PC-3 (cell line): Measurements from ENCODE around the gene CBARP. TPM values are rescaled to one million over a fixed set of nuclear protein-coding genes. Genes with fewer than 3 reads are reported as not detected.

ENCODE experiments used
- ATAC-seq: fragments of 200-7000 bp; cut with Tn5 transposase; 2 replicates; pipeline ENCODE4 v1.9.1; 2020; ENCODE audit warnings: mild to moderate bottlenecking, moderate library complexity
- BruUV-seq: library from RNA; stranded (reverse); fragments of 400-500 nt; replicated peaks from 2 replicates; lab custom pipeline; 2021; lab: Mats Ljungman, UMichigan
- CTCF ChIA-PET: fragments of 300-600 bp; sonication (Branson Sonifier 250); formaldehyde crosslinking; loops from one replicate; lab custom pipeline; 2022; ENCODE audit warnings: antibody characterized with exemption; lab: Charles Lee
- POLR2A ChIA-PET: fragments of 300-600 bp; sonication (Branson Sonifier 250); formaldehyde crosslinking; loops from one replicate; lab custom pipeline; 2022; ENCODE audit warnings: antibody characterized with exemption; ENCODE audit not compliant: unreplicated experiment; lab: Charles Lee
- DNase-seq: peaks from one replicate; pipeline ENCODE4 v3.0.0-alpha.2; 2015
- H2AFZ ChIP-seq: fragments of 300-600 bp; sonication (generic); 2 replicates; pipeline ENCODE4 v1.6.0; 2016; ENCODE audit warnings: antibody characterized with exemption, low read length
- H3F3A ChIP-seq: fragments of 300-600 bp; sonication (generic); one replicate; pipeline ENCODE4 v1.6.0; 2017; ENCODE audit warnings: antibody characterized with exemption, low read length, control low read depth, mild to moderate bottlenecking; ENCODE audit not compliant: unreplicated experiment
- H3K27ac ChIP-seq: fragments of 300-600 bp; sonication (generic); 2 replicates; pipeline ENCODE4 v1.5.1; 2016; ENCODE audit warnings: mild to moderate bottlenecking, low read length
- H3K27me3 ChIP-seq: fragments of 300-600 bp; sonication (generic); 2 replicates; pipeline ENCODE4 v1.6.1; 2016; ENCODE audit warnings: low read length, mixed read lengths
- H3K36me3 ChIP-seq: fragments of 300-600 bp; sonication (generic); 2 replicates; pipeline ENCODE4 v1.6.1; 2016; ENCODE audit warnings: low read depth, mixed run types, low read length, mixed read lengths
- H3K4me1 ChIP-seq: fragments of 300-600 bp; sonication (generic); 2 replicates; pipeline ENCODE4 v1.5.1; 2016; ENCODE audit warnings: low read length; ENCODE audit not compliant: insufficient read depth
- H3K4me2 ChIP-seq: fragments of 300-600 bp; sonication (generic); 2 replicates; pipeline ENCODE4 v1.6.0; 2016; ENCODE audit warnings: low read length
- H3K4me3 ChIP-seq: fragments of 300-600 bp; sonication (generic); 2 replicates; pipeline ENCODE4 v1.5.1; 2016; ENCODE audit warnings: mild to moderate bottlenecking, low read length, mixed read lengths
- H3K79me2 ChIP-seq: fragments of 300-600 bp; sonication (generic); 2 replicates; pipeline ENCODE4 v1.6.1; 2017; ENCODE audit warnings: low read length, mixed read lengths
- H3K9ac ChIP-seq: fragments of 300-600 bp; sonication (generic); 2 replicates; pipeline ENCODE4 v1.6.0; 2016; ENCODE audit warnings: mild to moderate bottlenecking, low read length
- H3K9me2 ChIP-seq: fragments of 300-600 bp; sonication (generic); replicated peaks from 2 replicates; pipeline ENCODE4 v1.6.1; 2016; ENCODE audit warnings: mixed run types, low read length, mixed read lengths
- H3K9me3 ChIP-seq: fragments of 300-600 bp; sonication (generic); 2 replicates; pipeline ENCODE4 v1.6.1; 2016; ENCODE audit warnings: low read length, mixed read lengths
- H4K20me1 ChIP-seq: fragments of 300-600 bp; sonication (generic); 2 replicates; pipeline ENCODE4 v1.6.1; 2016; ENCODE audit warnings: low read length, mixed read lengths
- CTCF ChIP-seq: fragments of 300-600 bp; sonication (generic); conservative IDR thresholded peaks from 2 replicates; pipeline ENCODE4 v1.5.1; 2017; ENCODE audit warnings: antibody characterized with exemption, low read depth, mild to moderate bottlenecking, low read length
- EZH2 ChIP-seq: fragments of 300-600 bp; sonication (generic); IDR thresholded peaks from one replicate; pipeline ENCODE4 v1.6.1; 2017; ENCODE audit warnings: antibody characterized with exemption, mild to moderate bottlenecking, low read length; ENCODE audit not compliant: unreplicated experiment
- EZH2phosphoT487 ChIP-seq: fragments of 300-600 bp; sonication (generic); IDR thresholded peaks from 2 replicates; pipeline ENCODE4 v1.6.1; 2018; ENCODE audit warnings: mild to moderate bottlenecking, antibody characterized with exemption, low read length, borderline replicate concordance
- intact Hi-C: fragments of 100-400 bp; cut with micrococcal nuclease; formaldehyde crosslinking; loops from 2 replicates; pipeline ENCODE4 v1.9.0; 2023
- total RNA-seq: library from RNA; depleted of rRNA; stranded (reverse); fragments of >200 nt; gene quantifications from 2 replicates; pipeline ENCODE4 v1.2.3, GENCODE V29; 2014

The CBARP gene
- total RNA-seq, 1 experiment from 2014 or later, result 3.3 TPM

DNA sequence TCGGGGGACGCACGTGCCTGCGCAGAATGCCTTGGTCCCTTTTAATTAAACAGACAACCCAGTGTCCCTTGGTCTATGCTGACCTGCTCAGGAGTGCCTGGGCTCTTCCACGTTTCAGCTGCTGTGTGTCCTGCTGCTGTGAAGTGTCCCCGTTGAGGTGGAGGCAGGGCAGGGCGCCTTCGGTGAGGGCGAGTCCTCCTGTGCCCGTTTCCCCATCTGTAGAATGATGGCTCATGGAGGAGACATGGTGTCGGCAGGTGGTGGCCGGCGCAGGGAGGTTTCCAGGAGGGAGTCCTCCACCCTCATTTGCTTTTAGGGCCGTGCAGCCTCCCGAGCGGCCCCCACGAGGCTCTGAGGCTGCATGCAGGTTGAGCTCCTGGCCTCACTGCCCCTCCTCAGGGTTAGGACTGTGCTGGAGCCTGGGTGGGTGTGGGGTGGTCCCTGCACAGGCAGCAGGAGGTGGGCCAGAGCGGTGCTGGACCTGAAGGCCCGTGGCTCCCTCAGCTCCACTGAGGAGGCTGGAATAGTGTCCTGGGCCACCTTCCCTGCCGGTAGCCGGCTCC is 23.4 kb downstream of the CBARP start:
- ATAC-seq (no peak), DNase-seq (no peak)
- peaks cover 25% of the 10 kb centered on the region for H3K4me1 ChIP-seq
- peaks cover 89% of the 10 kb centered on the region for H3K79me2 ChIP-seq
- TF ChIP-seq CTCF (no peak), EZH2 (no peak), EZH2phosphoT487 (no peak)
- no peak overlapping the region for H3K4me2 ChIP-seq
- no peaks in the 10 kb centered on the region for H3F3A ChIP-seq
- CTCF ChIA-PET, result no interaction called here
- 0 out of 2 replicates have a peak, but pooled peaks cover 2% of the 10 kb centered on the region for H4K20me1 ChIP-seq
- intact Hi-C loops, result no loop called here
- H3K36me3 ChIP-seq, result no peaks in the 10 kb centered on the region
- no peak overlapping the region for H2AFZ ChIP-seq
- no TSS peak for BruUV-seq
- no peaks in the 10 kb centered on the region for H3K27me3 ChIP-seq
- H3K4me3 ChIP-seq, result no peak overlapping the region
- no peaks in the 10 kb centered on the region for H3K9me2 ChIP-seq
- H3K27ac ChIP-seq, result no peak overlapping the region
- POLR2A ChIA-PET, result no interaction called here
- no peak overlapping the region for H3K9ac ChIP-seq
- no peaks in the 10 kb centered on the region for H3K9me3 ChIP-seq

DNA sequence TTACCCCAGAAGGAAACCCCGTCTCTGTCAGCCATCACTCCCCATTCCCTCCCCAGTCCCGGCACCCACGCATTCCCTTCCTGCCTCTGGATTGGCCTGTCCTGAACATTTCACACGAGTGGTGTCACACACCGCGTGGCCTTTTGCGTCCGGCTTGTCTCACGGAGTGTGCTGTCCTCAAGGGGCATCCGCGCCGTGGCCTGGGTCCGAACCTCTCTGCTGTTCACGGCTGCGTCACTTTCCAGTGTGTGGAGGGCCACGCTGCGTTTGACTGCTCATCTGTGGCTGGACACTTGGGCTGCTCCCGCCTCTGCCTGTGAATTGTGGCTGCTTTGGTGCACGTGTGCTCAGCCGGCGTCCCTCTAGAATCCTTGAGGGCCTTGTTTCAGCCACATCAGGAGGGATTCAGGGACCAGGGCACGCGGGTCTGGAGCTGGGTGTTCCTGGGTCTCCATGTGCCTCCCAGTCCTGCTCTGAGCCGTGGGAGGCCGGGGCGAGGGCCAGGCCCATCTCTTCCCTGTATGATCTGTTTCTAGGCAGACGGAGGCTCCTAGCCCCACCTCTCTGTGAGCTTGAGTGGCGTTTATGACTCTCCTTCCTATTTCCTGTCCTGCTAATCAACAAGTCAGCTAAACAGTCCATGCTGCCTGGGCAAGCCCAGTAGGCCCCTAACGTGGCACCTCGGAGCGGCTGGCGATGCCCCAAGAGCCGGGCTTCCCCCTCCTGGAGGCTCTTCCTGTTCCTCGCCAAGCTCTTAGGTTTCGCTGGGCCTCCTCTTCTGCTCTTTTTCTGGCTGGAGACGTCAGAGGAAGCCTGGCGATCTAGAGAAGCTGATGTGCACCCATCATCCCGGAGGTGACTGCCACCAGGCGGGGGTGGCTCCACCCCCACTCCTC is 24.2 kb downstream of the CBARP start:
- Histone ChIP-seq H3K4me1 (peaks cover 25% of the 10 kb centered on the region), H3K4me2 (no peak overlapping the region), H3K9ac (no peak overlapping the region), H2AFZ (no peak overlapping the region), H3K9me2 (no peaks in the 10 kb centered on the region), H4K20me1 (0 out of 2 replicates have a peak, but pooled peaks cover 2% of the 10 kb centered on the region), H3F3A (no peaks in the 10 kb centered on the region), H3K4me3 (no peak overlapping the region), H3K9me3 (no peaks in the 10 kb centered on the region), H3K27me3 (no peaks in the 10 kb centered on the region), H3K27ac (no peak overlapping the region), H3K36me3 (no peaks in the 10 kb centered on the region), H3K79me2 (peaks cover 90% of the 10 kb centered on the region)
- POLR2A ChIA-PET, result no interaction called here
- DNase-seq (no peak), ATAC-seq (peak; percentile 37; the same call in 1 of the 2 replicates)
- intact Hi-C loops, result no loop called here
- no TSS peak for BruUV-seq
- no peak for TF ChIP-seq EZH2phosphoT487
- no peak for TF ChIP-seq EZH2
- no peak for TF ChIP-seq CTCF
- CTCF ChIA-PET, result no interaction called here
